Sigmoid colon (tissue), 4 donors: ENCODE results near the gene TMEM248.

Experiments used
- CTCF ChIP-seq, 4 experiments: fragments of 450-650 bp in 3 of 4; fragments of 200-600 bp in 1 of 4; IDR thresholded peaks; one replicate each; pipeline ENCODE4 v1.5.1; 2016 to 2019; ENCODE audit warnings: antibody characterized with exemption in 4 of 4, mild to moderate bottlenecking in 3 of 4, moderate library complexity in 2 of 4
- POLR2A ChIP-seq, 2 donors: fragments of 450-650 bp; IDR thresholded peaks; one replicate each; pipeline ENCODE4 v1.6.1; 2016; ENCODE audit warnings: antibody characterized with exemption in 2 of 2, mild to moderate bottlenecking in 2 of 2, moderate library complexity in 2 of 2
- POLR2AphosphoS5 ChIP-seq, 4 donors: sonication (generic); formaldehyde crosslinking; IDR thresholded peaks; one replicate each; pipeline ENCODE4 v1.6.1; 2017; ENCODE audit warnings: antibody characterized with exemption in 4 of 4

- TF ChIP-seq CTCF (IDR thresholded peaks at IDR 0.05) (no peak), POLR2AphosphoS5 (IDR thresholded peaks at IDR 0.05) (no peak), POLR2A (IDR thresholded peaks at IDR 0.05) (no peak)
Observed at GRCh38 chr7:66886152-66886551, 34.9 kb upstream of the TMEM248 start.
